ENCODE data around the gene GASK1A.

The GASK1A gene

DNA sequence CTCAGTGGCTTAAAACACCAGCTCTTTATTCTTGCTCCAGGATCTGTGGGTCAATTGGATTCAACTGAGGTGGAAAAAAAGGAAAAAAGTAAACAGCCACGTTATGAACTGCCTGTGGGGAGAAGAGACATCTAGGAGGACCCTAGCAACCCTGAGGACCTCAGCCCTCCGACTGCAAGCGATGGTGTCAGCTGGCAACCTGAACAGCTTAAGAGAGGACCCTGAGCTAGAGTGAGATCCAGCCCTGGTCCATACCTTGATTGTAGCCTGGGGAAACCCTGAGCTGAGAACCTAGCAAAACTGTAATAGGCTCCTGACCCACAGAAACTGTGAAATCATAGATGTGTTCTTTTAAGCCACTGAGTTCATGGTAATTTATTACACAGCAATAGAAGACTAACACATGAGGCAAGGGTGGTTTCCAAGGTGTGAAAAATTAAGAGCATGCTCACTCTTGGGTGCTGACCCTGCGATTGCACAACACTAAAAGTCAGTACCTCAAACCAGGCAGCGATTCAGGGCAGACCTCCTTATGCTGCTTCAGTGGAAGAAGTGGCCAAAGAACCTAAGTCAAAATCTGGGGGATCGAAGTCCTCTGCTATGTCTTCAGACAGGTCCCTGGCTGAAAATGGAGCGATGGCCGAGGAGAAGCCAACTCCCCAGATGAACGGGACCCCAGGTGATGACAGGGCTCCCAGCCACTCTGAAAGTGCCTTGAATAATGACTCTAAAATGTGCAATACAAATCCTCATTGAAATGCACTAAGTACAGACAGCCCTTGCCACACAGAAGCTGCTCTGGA, 57.7 kb downstream of the GASK1A start:
- H3K79me2 ChIP-seq (ENCODE audit: low read length) = no peaks in the 10 kb centered on the region
- no peaks in the 10 kb centered on the region for H4K20me1 ChIP-seq (ENCODE audit: insufficient read depth, low read length)
- H3K4me1 ChIP-seq (ENCODE audit: low read length) = peaks cover 17% of the 10 kb centered on the region
- H3K4me2 ChIP-seq (ENCODE audit: low read length) = no peak overlapping the region
- H3K36me3 ChIP-seq (replicated peaks; ENCODE audit: low read depth, low read length) = no peaks in the 10 kb centered on the region
- H3K9ac ChIP-seq (ENCODE audit: low read length) = no peak overlapping the region
- no peak overlapping the region for H2AFZ ChIP-seq (ENCODE audit: low read depth, low read length)
- H3K4me3 ChIP-seq (ENCODE audit: low read length) = no peak overlapping the region
- H3K9me3 ChIP-seq (ENCODE audit: insufficient read depth, low read length) = no peaks in the 10 kb centered on the region
- no peak overlapping the region for H3K27ac ChIP-seq (ENCODE audit: low read length)
- no peak for TF ChIP-seq CTCF (IDR thresholded peaks at IDR 0.05; ENCODE audit: low read depth, low read length)
- no peak for TF ChIP-seq EZH2phosphoT487 (IDR thresholded peaks at IDR 0.05; ENCODE audit: low read depth)
- H3K27me3 ChIP-seq (ENCODE audit: low read depth, low read length) = peaks cover 33% of the 10 kb centered on the region

- Histone ChIP-seq H2AFZ (ENCODE audit: low read depth, low read length) (no peak overlapping the region), H3K9ac (ENCODE audit: low read length) (no peak overlapping the region), H3K27ac (ENCODE audit: low read length) (no peak overlapping the region), H3K27me3 (ENCODE audit: low read depth, low read length) (peaks cover 36% of the 10 kb centered on the region), H3K9me3 (ENCODE audit: insufficient read depth, low read length) (no peaks in the 10 kb centered on the region), H3K4me1 (ENCODE audit: low read length) (peaks cover 17% of the 10 kb centered on the region), H3K79me2 (ENCODE audit: low read length) (no peaks in the 10 kb centered on the region), H3K4me3 (ENCODE audit: low read length) (0 out of 2 replicates have a peak overlapping the region, but pooled peaks have one; percentile 7), H3K4me2 (ENCODE audit: low read length) (peak overlapping the region; percentile 27), H4K20me1 (ENCODE audit: insufficient read depth, low read length) (no peaks in the 10 kb centered on the region), H3K36me3 (replicated peaks; ENCODE audit: low read depth, low read length) (no peaks in the 10 kb centered on the region)
- TF ChIP-seq CTCF (IDR thresholded peaks at IDR 0.05; ENCODE audit: low read depth, low read length) (no peak), EZH2phosphoT487 (IDR thresholded peaks at IDR 0.05; ENCODE audit: low read depth) (no peak)
Measured at GRCh38 chr3:43038010-43038409, 58.9 kb downstream of the GASK1A start.

GRCh38 chr3:43041517-43041916, 62.4 kb downstream of the GASK1A start:
- Histone ChIP-seq H3K27me3 (ENCODE audit: low read depth, low read length) (peaks cover 16% of the 10 kb centered on the region), H3K4me1 (ENCODE audit: low read length) (peaks cover 17% of the 10 kb centered on the region), H3K36me3 (replicated peaks; ENCODE audit: low read depth, low read length) (no peaks in the 10 kb centered on the region), H3K4me3 (ENCODE audit: low read length) (no peak overlapping the region), H3K9me3 (ENCODE audit: insufficient read depth, low read length) (peaks cover 16% of the 10 kb centered on the region), H3K4me2 (ENCODE audit: low read length) (no peak overlapping the region), H3K27ac (ENCODE audit: low read length) (no peak overlapping the region), H3K79me2 (ENCODE audit: low read length) (no peaks in the 10 kb centered on the region), H4K20me1 (ENCODE audit: insufficient read depth, low read length) (no peaks in the 10 kb centered on the region), H2AFZ (ENCODE audit: low read depth, low read length) (no peak overlapping the region), H3K9ac (ENCODE audit: low read length) (no peak overlapping the region)
- TF ChIP-seq EZH2phosphoT487 (IDR thresholded peaks at IDR 0.05; ENCODE audit: low read depth) (no peak), CTCF (IDR thresholded peaks at IDR 0.05; ENCODE audit: low read depth, low read length) (no peak)

- Histone ChIP-seq H3K9ac (ENCODE audit: low read length) (no peak overlapping the region), H3K27ac (ENCODE audit: low read length) (no peak overlapping the region), H2AFZ (ENCODE audit: low read depth, low read length) (no peak overlapping the region), H3K79me2 (ENCODE audit: low read length) (no peaks in the 10 kb centered on the region), H3K4me1 (ENCODE audit: low read length) (peaks cover 11% of the 10 kb centered on the region), H4K20me1 (ENCODE audit: insufficient read depth, low read length) (no peaks in the 10 kb centered on the region), H3K27me3 (ENCODE audit: low read depth, low read length) (peaks cover 5% of the 10 kb centered on the region; the same call in 1 of the 2 replicates), H3K4me2 (ENCODE audit: low read length) (no peak overlapping the region), H3K36me3 (replicated peaks; ENCODE audit: low read depth, low read length) (no peaks in the 10 kb centered on the region), H3K9me3 (ENCODE audit: insufficient read depth, low read length) (peaks cover 22% of the 10 kb centered on the region), H3K4me3 (ENCODE audit: low read length) (no peak overlapping the region)
- TF ChIP-seq CTCF (IDR thresholded peaks at IDR 0.05; ENCODE audit: low read depth, low read length) (no peak), EZH2phosphoT487 (IDR thresholded peaks at IDR 0.05; ENCODE audit: low read depth) (no peak)
Measured at GRCh38 chr3:43043071-43043766, 64.1 kb downstream of the GASK1A start.

Data from OCI-LY3 (cell line).